Nephron (organoid): ENCODE measurements around the gene PRKCD.

ENCODE experiments used
- H3K27ac Mint-ChIP-seq, 3 experiments: 2 replicates each; pipeline ENCODE4 v1.8.0; 2020; ENCODE audit warnings: mixed read lengths in 3 of 3, mild to moderate bottlenecking in 2 of 3, moderate library complexity in 1 of 3
- H3K27me3 Mint-ChIP-seq: 2 replicates; pipeline ENCODE4 v1.8.0; 2021; ENCODE audit warnings: low read depth, mild to moderate bottlenecking, moderate library complexity, mixed read lengths
- H3K36me3 Mint-ChIP-seq: 2 replicates; pipeline ENCODE4 v1.8.0; 2020; ENCODE audit warnings: low read depth, mixed read lengths
- H3K4me1 Mint-ChIP-seq: 2 replicates; pipeline ENCODE4 v1.8.0; 2020; ENCODE audit warnings: mixed read lengths
- H3K4me3 Mint-ChIP-seq, 3 experiments: 2 replicates each; pipeline ENCODE4 v1.8.0; 2020; ENCODE audit warnings: mild to moderate bottlenecking in 3 of 3, mixed read lengths in 3 of 3, moderate library complexity in 2 of 3
- H3K9me3 Mint-ChIP-seq: 2 replicates; pipeline ENCODE4 v1.8.0; 2020; ENCODE audit warnings: mixed read lengths
- TF ChIP-seq, protein P1 (sequence below), 3 experiments: fragments of 200-600 bp; sonication (generic); IDR thresholded peaks; one replicate each; pipeline ENCODE4 v1.5.0; 2021; ENCODE audit warnings: antibody characterized with exemption in 3 of 3; ENCODE audit not compliant: unreplicated experiment in 3 of 3

The PRKCD gene

GRCh38 chr3:53154881-53155285 lies 6.1 kb upstream of the PRKCD start:
- TF ChIP-seq, protein P1, sequence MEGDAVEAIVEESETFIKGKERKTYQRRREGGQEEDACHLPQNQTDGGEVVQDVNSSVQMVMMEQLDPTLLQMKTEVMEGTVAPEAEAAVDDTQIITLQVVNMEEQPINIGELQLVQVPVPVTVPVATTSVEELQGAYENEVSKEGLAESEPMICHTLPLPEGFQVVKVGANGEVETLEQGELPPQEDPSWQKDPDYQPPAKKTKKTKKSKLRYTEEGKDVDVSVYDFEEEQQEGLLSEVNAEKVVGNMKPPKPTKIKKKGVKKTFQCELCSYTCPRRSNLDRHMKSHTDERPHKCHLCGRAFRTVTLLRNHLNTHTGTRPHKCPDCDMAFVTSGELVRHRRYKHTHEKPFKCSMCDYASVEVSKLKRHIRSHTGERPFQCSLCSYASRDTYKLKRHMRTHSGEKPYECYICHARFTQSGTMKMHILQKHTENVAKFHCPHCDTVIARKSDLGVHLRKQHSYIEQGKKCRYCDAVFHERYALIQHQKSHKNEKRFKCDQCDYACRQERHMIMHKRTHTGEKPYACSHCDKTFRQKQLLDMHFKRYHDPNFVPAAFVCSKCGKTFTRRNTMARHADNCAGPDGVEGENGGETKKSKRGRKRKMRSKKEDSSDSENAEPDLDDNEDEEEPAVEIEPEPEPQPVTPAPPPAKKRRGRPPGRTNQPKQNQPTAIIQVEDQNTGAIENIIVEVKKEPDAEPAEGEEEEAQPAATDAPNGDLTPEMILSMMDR (IDR thresholded peaks at IDR 0.05; ENCODE audit: unreplicated experiment in 3 of 3), result no peak
- peaks cover 37% of the 10 kb centered on the region for H3K27me3 Mint-ChIP-seq
- H3K27ac Mint-ChIP-seq, result no peak overlapping the region
- H3K4me1 Mint-ChIP-seq, result peaks cover 25% of the 10 kb centered on the region
- no peak overlapping the region for H3K4me3 Mint-ChIP-seq
- no peaks in the 10 kb centered on the region for H3K36me3 Mint-ChIP-seq
- H3K9me3 Mint-ChIP-seq, result no peaks in the 10 kb centered on the region

DNA sequence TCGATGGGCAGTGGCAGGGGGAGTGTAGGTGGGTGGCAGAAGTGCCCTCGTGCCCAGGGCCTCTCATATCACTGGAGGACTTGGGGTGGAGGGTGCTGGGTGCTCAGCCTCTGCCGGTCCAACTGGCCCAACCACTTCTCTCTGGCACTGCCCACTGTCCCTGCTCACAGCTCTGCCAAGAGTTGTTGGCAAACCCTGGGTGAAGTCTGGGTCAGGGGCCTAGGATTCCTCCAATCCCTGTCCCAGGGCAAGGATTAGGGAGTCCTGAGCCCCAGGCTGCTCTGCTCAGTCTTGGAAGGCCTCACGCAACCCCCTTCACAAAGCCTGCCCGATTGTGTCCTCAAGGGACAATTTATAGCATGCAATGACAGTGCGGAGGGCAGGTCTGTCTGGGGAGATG lies 5.2 kb upstream of the PRKCD start:
- no peaks in the 10 kb centered on the region for H3K9me3 Mint-ChIP-seq
- peaks cover 31% of the 10 kb centered on the region for H3K4me1 Mint-ChIP-seq
- no peaks in the 10 kb centered on the region for H3K36me3 Mint-ChIP-seq
- H3K27ac Mint-ChIP-seq, result no peak overlapping the region
- H3K27me3 Mint-ChIP-seq, result peaks cover 41% of the 10 kb centered on the region
- TF ChIP-seq, protein P1 (IDR thresholded peaks at IDR 0.05; ENCODE audit: unreplicated experiment in 3 of 3), result no peak
- no peak overlapping the region for H3K4me3 Mint-ChIP-seq

DNA sequence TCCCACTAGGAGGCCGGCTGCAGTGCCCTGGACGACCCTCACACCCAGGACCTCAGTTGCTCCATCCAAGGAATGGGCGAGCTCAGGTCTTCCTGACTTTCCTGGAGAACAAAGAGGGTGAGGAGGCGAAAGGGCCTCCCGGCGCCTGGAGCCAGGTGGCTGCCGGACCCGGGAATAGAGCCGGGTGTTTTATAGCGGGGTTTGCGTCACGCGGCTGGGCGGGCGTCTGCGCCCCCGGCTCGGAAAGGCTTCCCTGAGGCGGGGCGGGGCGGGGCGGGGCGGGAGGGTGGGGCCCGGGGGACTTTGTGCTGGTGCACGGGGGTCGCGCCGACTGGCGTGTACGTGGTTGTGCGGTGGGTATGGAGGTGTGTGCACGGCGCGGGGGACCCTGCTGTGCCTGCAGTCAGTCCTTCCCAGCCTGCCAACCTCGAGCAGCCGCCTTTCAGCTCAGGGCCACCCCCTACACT lies 4.6 kb upstream of the PRKCD start:
- H3K36me3 Mint-ChIP-seq, result no peaks in the 10 kb centered on the region
- TF ChIP-seq, protein P1 (IDR thresholded peaks at IDR 0.05; ENCODE audit: unreplicated experiment in 3 of 3), result no peak
- H3K27ac Mint-ChIP-seq, result no peak overlapping the region
- no peaks in the 10 kb centered on the region for H3K9me3 Mint-ChIP-seq
- H3K4me3 Mint-ChIP-seq, result no peak overlapping the region
- peaks cover 35% of the 10 kb centered on the region for H3K27me3 Mint-ChIP-seq
- peaks cover 31% of the 10 kb centered on the region for H3K4me1 Mint-ChIP-seq

GRCh38 chr3:53157974-53158580 lies 2.9 kb upstream of the PRKCD start:
- TF ChIP-seq, protein P1 (IDR thresholded peaks at IDR 0.05; ENCODE audit: unreplicated experiment in 3 of 3), result no peak
- H3K4me1 Mint-ChIP-seq, result peaks cover 41% of the 10 kb centered on the region
- H3K27ac Mint-ChIP-seq, result no peak overlapping the region
- peak overlapping the region in 2 of 3 experiments; percentile 22 to 34 for H3K4me3 Mint-ChIP-seq
- no peaks in the 10 kb centered on the region for H3K9me3 Mint-ChIP-seq
- no peaks in the 10 kb centered on the region for H3K36me3 Mint-ChIP-seq
- H3K27me3 Mint-ChIP-seq, result peaks cover 39% of the 10 kb centered on the region

- Mint-ChIP-seq H3K36me3 (no peaks in the 10 kb centered on the region), H3K27ac (peak overlapping the region in 2 of 3 experiments; percentile 24 to 54), H3K27me3 (peaks cover 33% of the 10 kb centered on the region), H3K4me3 (peak overlapping the region; percentile 90 to 94 (median 92)), H3K9me3 (no peaks in the 10 kb centered on the region), H3K4me1 (peaks cover 43% of the 10 kb centered on the region)
- TF ChIP-seq, protein P1 (IDR thresholded peaks at IDR 0.05; ENCODE audit: unreplicated experiment in 3 of 3), result no peak
Observed at GRCh38 chr3:53158765-53159155, 2.2 kb upstream of the PRKCD start.
